Muscle layer of duodenum (tissue), 2 donors: ENCODE results near the gene TMEM123.

Experiments used
- H3K27ac ChIP-seq: one replicate; pipeline ENCODE4 v1.7.0; 2013; ENCODE audit warnings: mild to moderate bottlenecking, low read length
- H3K27me3 ChIP-seq: one replicate; pipeline ENCODE4 v1.7.0; 2013; ENCODE audit warnings: low read depth, mild to moderate bottlenecking, control low read depth, low read length
- H3K36me3 ChIP-seq, 2 donors: one replicate each; pipeline ENCODE4 v1.7.0; 2013; ENCODE audit warnings: low read length in 2 of 2, control low read depth in 1 of 2, mild to moderate bottlenecking in 1 of 2; ENCODE audit not compliant: insufficient read depth in 2 of 2, control insufficient read depth in 1 of 2
- H3K4me1 ChIP-seq, 2 donors: one replicate each; pipeline ENCODE4 v1.7.0; 2013; ENCODE audit warnings: low read length in 2 of 2, mild to moderate bottlenecking in 2 of 2, control low read depth in 1 of 2, moderate library complexity in 1 of 2; ENCODE audit not compliant: insufficient read depth in 2 of 2, control insufficient read depth in 1 of 2
- H3K4me3 ChIP-seq, 2 donors: one replicate each; pipeline ENCODE4 v1.7.0; 2013; ENCODE audit warnings: low read length in 2 of 2, low read depth in 1 of 2, mild to moderate bottlenecking in 1 of 2
- H3K9me3 ChIP-seq, 2 donors: one replicate each; pipeline ENCODE4 v1.7.0; 2013; ENCODE audit warnings: low read length in 2 of 2, control low read depth in 1 of 2, mild to moderate bottlenecking in 1 of 2; ENCODE audit not compliant: control insufficient read depth in 1 of 2
- donor health status: healthy.

TMEM123 gene

DNA sequence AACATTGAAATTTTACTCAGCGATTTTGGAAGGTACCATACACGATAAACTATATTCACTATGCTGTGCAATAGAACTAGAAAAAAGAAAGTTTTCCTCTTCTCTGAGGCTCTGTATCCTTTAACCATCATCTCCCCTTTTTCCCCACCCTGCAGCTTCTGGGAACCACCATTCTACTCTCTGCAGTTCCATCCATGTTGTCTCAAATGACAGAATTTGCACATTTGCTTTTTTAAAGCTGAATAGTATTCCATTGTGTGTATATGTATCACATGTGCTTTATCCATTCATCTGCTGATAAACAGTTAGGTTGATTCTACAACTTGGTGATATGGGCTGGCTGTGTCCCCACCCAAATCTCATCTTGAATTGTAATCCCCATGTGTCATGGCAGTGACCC is 21.2 kb downstream of the TMEM123 start:
- Histone ChIP-seq H3K27me3 (no peaks in the 10 kb centered on the region), H3K36me3 (no peaks in the 10 kb centered on the region), H3K27ac (no peak overlapping the region), H3K4me1 (peaks cover 0 to 21% of the 10 kb centered on the region in 2 donors), H3K9me3 (no peaks in the 10 kb centered on the region), H3K4me3 (no peak overlapping the region)

DNA sequence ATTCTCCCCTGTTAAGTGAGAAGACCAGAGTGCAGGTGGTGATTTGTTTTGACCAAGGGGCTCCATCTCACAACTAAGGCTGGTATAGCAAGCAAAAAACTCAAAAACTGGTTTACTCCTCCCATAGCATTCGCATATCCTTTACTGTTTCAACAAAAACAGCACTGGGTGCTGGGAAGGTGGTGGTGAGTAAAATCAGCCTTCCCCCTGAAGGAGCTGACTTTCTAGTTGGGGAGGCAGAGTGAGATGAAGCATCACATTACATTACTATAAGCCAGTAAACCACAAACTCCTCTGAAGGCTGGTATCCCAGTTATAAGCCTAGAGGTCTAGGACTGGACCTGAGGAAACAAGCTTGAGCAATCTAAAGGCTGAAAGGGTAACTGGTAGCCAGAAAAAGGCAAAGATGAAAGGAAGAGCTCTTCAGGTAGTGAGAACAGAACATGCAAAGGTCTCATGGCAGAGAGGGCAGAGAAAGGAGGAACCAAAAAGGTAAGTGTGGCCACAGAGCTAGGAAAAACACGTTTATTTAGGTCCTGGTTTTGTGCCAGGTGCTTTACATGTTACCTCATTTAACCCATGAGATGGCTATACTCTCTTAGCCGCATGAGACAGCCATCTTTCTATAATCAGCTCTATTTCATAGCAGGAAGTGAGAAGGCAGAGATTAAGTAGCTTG is 22.3 kb downstream of the TMEM123 start:
- Histone ChIP-seq H3K36me3 (no peaks in the 10 kb centered on the region), H3K27me3 (no peaks in the 10 kb centered on the region), H3K9me3 (no peaks in the 10 kb centered on the region), H3K4me3 (no peak overlapping the region), H3K27ac (no peak overlapping the region), H3K4me1 (peaks cover 0 to 25% of the 10 kb centered on the region in 2 donors)

DNA sequence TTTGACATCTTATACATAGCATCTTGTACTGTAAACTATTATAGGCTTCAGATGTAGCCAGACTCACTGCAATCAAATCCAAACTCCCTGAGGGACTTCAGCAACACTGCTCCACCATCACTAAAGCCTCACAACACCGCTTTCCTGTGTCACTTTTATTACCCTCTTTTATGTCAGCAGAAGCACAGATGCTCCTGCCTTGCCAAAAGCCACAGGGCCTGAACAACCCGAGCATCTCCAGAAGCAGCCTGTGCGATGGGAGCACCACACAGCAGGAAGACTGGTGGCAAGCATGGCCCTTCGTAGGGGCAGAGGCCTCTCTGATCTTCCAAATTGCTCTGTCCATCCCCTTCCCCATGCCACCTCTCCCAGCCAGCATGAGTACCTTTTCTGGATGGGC is 22.9 kb downstream of the TMEM123 start:
- Histone ChIP-seq H3K4me3 (no peak overlapping the region), H3K4me1 (peaks cover 0 to 25% of the 10 kb centered on the region in 2 donors), H3K27ac (no peak overlapping the region), H3K27me3 (no peaks in the 10 kb centered on the region), H3K9me3 (no peaks in the 10 kb centered on the region), H3K36me3 (no peaks in the 10 kb centered on the region)

DNA sequence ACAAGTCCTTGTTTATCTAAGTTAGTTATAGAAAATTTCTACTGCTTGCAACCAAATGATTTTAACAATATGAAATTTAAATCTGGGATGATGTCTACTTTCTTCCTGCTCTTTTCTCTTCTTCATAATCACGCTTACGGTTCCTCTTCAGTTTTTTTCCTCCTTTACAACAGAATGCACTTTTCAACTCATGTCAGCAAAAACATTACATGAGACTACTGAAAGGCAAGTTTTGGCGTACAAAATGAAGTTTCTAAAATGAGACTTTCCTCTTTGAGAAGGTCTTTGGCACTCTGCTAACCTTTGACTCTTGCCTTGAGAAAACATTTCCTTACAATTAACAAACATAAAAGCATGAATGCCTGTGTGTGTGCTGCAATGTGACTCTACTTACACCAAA is 23.3 kb downstream of the TMEM123 start:
- peaks cover 0 to 25% of the 10 kb centered on the region in 2 donors for H3K4me1 ChIP-seq
- H3K27ac ChIP-seq, result no peak overlapping the region
- H3K27me3 ChIP-seq, result no peaks in the 10 kb centered on the region
- H3K36me3 ChIP-seq, result no peaks in the 10 kb centered on the region
- H3K9me3 ChIP-seq, result no peaks in the 10 kb centered on the region
- H3K4me3 ChIP-seq, result no peak overlapping the region

DNA sequence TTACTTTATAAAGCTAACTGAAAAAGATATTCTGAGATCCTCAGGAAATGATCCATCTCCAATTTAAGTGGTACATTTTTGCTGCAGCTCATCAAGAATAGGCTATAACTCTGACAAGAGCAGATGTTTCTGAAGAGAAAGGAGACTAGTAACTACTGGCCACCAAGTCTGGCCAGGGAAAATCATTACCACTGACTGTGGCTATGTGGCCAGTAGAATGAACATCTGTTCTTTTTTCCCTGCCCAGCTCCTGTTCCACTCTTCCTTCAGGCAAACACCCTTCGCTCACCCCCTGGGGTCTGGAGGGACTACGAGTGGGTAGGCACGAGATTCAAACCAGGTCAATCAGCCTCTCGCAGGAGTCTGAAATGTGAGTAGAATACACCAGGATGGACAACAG is 23.9 kb downstream of the TMEM123 start:
- Histone ChIP-seq H3K9me3 (no peaks in the 10 kb centered on the region), H3K4me1 (peaks cover 0 to 25% of the 10 kb centered on the region in 2 donors), H3K27me3 (no peaks in the 10 kb centered on the region), H3K27ac (no peak overlapping the region), H3K4me3 (no peak overlapping the region), H3K36me3 (no peaks in the 10 kb centered on the region)

DNA sequence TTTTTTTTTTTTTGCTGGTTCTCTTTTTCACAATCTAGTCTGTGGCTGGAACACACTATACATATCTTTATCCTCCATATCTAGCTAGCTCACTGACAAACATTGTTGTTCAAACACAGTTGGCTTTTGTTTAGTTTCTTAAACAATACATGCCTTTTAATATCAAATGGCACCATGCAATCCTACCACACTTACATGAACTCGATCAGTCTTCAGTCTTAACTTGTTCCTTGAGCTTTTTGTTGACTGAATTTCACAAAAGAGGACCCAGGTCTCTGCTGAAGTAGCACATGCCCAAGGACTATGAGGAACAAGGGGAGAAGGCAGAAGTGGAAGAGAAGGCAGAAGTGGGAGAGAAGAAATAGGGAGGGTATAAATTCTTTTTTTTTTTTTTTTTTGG is 25.5 kb downstream of the TMEM123 start:
- Histone ChIP-seq H3K27me3 (no peaks in the 10 kb centered on the region), H3K36me3 (no peaks in the 10 kb centered on the region), H3K4me3 (no peak overlapping the region), H3K27ac (no peak overlapping the region), H3K9me3 (no peaks in the 10 kb centered on the region), H3K4me1 (peaks cover 0 to 30% of the 10 kb centered on the region in 2 donors)

DNA sequence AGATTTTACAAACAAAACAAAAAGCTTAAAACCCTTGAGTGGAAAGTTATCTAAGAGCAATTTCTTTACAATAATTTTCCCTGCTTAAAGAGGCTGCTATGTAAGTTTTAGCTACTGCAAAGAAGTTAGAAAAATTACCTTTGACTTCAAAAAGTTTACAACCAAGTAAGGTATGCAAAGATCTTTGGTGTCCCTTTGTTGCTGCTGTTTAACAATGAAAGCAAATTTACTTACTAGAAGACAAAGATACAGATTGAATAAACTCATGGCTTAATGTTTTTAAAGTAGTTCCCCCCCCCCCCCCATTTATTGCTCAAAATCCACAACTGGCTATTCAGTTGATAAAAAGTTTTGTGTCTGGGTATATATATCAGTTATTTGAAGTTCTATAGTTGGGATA is 26.0 kb downstream of the TMEM123 start:
- Histone ChIP-seq H3K27ac (no peak overlapping the region), H3K9me3 (no peaks in the 10 kb centered on the region), H3K27me3 (no peaks in the 10 kb centered on the region), H3K36me3 (no peaks in the 10 kb centered on the region), H3K4me3 (no peak overlapping the region), H3K4me1 (peaks cover 0 to 30% of the 10 kb centered on the region in 2 donors)

DNA sequence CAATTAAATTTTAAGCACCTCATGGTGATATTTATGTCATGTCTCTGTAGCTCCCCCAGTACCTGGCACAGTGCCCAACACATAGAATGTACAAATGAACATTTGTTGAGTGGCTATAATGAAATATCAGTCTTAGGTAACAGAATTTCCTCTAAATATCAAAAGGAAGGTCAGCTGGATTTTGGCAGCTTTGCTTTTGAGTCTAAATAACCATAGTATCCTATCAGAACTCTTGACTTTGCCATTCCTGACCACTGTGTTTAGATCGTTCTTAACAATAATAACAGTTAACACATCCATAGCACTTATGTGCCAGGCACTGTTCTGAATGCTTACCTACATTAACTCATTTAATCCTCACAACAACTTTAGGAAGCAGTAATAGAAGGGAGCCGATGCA is 26.6 kb downstream of the TMEM123 start:
- Histone ChIP-seq H3K27me3 (no peaks in the 10 kb centered on the region), H3K36me3 (no peaks in the 10 kb centered on the region), H3K4me3 (no peak overlapping the region), H3K4me1 (peaks cover 0 to 30% of the 10 kb centered on the region in 2 donors), H3K27ac (no peak overlapping the region), H3K9me3 (no peaks in the 10 kb centered on the region)

DNA sequence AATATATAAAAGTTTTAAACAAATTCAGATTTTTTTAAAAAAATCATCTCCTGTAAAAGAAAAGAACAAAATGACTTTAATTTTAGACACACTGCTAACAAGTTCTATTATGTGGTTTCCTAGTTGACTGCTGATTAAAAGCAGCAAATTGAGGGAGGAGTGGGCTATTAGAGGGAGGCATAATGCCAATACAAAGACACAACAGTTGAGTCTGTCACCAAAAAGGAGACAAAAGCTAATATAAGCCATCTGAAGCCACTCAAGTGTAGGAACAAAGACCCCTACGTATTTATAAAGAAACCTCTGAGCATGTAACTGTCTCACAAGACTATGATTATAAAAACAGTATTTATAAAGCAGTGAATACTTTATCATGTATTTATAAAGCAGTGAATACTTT is 28.6 kb downstream of the TMEM123 start:
- Histone ChIP-seq H3K9me3 (no peaks in the 10 kb centered on the region), H3K27me3 (no peaks in the 10 kb centered on the region), H3K4me3 (no peak overlapping the region), H3K36me3 (no peaks in the 10 kb centered on the region), H3K4me1 (peaks cover 0 to 12% of the 10 kb centered on the region in 2 donors), H3K27ac (no peak overlapping the region)

DNA sequence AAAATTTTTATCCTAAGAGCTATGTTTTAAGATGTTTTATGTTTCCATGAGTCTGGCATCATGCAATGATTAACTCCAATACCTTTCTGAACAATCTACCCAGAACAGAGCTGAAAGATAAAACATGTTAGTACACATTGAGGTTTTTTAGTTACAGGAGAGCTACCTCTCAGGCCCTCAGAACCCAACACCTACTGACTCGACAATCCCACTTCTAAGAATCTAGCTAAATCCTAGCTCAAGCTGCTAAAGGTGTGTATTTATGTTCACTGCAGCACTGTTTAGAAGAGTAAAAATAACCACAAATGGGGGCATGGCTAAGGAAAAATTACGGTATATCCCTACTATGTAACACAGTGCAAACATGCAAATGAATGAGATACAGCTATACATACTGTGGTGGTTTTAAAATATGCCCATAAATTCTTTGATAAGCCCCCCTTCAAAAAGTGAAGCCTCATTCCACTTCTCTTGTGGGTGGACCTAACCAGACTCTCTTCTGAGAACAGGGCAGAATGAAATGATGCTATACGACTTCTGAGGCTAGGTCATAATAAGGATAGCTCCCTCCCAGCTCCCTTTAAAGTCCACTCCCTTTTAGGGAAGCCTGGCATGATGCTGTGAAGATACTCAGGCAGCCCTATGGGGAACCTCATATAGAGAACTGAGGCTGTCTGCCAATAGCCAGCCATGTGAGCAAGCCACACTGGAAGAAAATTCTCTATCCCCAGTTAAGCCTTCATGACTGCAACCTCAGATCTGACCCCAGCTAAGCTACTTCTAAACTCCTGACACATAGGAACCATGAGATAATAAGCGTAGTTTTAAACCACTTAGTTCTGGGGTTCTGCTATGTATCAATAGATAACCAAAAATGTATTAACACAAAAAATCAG is 29.5 kb downstream of the TMEM123 start:
- no peak overlapping the region for H3K27ac ChIP-seq
- peaks cover 0 to 10% of the 10 kb centered on the region in 2 donors for H3K4me1 ChIP-seq

DNA sequence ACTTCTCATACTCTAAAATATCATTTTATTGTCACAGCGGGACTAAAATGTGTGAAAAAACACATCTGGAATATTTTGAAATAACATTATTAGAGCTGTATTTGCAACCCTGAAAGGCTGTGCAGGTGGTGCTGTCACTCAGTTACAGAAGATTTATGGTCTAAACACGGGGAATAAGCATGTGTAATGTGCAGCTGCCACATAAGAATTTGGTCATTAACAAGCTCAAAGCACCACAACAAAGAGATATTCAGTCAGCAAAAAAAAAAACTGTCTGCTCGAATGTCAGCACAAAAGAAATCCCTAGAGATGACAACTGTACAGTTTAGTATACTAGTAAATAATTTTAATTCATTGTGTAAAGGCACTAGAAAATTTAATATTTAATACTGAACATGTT is 31.3 kb downstream of the TMEM123 start:
- Histone ChIP-seq H3K9me3 (no peaks in the 10 kb centered on the region), H3K27ac (no peak overlapping the region), H3K27me3 (no peaks in the 10 kb centered on the region), H3K36me3 (no peaks in the 10 kb centered on the region), H3K4me1 (peaks cover 0 to 10% of the 10 kb centered on the region in 2 donors), H3K4me3 (no peak overlapping the region)

More for the DNA sequence above, 29.5 kb downstream of the TMEM123 start:
- Histone ChIP-seq H3K27me3 (no peaks in the 10 kb centered on the region), H3K9me3 (no peaks in the 10 kb centered on the region), H3K4me3 (no peak overlapping the region), H3K36me3 (no peaks in the 10 kb centered on the region)
